ENCODE measurements around the gene KCNG3. TPM values are rescaled to one million over a fixed set of nuclear protein-coding genes. Genes with fewer than 3 reads are reported as not detected.

KCNG3 gene
- total and polyA plus RNA-seq, 11 donors: not detected

- Histone ChIP-seq H3K36me3 (no peaks in the 10 kb centered on the region), H3K4me1 (peaks cover 0 to 22% (median 9%) of the 10 kb centered on the region in 12 donors), H3K9me3 (no peaks in the 10 kb centered on the region), H3K27me3 (peaks cover 17 to 65% (median 32%) of the 10 kb centered on the region in 9 donors), H3K27ac (no peak overlapping the region), H3K4me3 (peak overlapping the region in 3 of 12 donors; percentile 49 to 67 (median 58))
- TF ChIP-seq POLR2A (IDR thresholded peaks at IDR 0.05) (no peak), CTCF (IDR thresholded peaks at IDR 0.05) (peak in 1 of 12 donors; percentile 21)
- no peak for DNase-seq
- intact Hi-C loops (cut with DNase I): loop anchor here in 9 of 10 donors (2.0 to 5.0 kb wide), 4 partner anchors 167 to 297 kb away; partner anchors contain the start of gene HAAO (in 1 of the 9)
- no peak for ATAC-seq
- WGBS, 4 donors: 0 to 2% (median 1%) methylated on average over 1 of the region's 1 CpG
These were observed 1.4 kb upstream of the KCNG3 start for GRCh38 chr2:42495234-42495581.

- Histone ChIP-seq H3K27me3 (peaks cover 17 to 66% (median 32%) of the 10 kb centered on the region in 9 donors), H3K4me1 (peaks cover 0 to 22% (median 9%) of the 10 kb centered on the region in 12 donors), H3K27ac (no peak overlapping the region), H3K4me3 (peak overlapping the region; percentile 40 to 67 (median 56)), H3K36me3 (no peaks in the 10 kb centered on the region), H3K9me3 (no peaks in the 10 kb centered on the region)
- intact Hi-C loops (cut with DNase I): loop anchor here in 9 of 10 donors (2.0 to 5.0 kb wide), 4 partner anchors 168 to 298 kb away; partner anchors contain the start of gene HAAO (in 1 of the 9)
- DNase-seq: peak; percentile 44 to 69 (median 51)
- WGBS, 4 donors: 0 to 1% (median 1%) methylated on average over 35 to 65 of the region's 65 CpGs
- peak; percentile 78 to 90 (median 86) for TF ChIP-seq CTCF (IDR thresholded peaks at IDR 0.05)
- TF ChIP-seq POLR2A (IDR thresholded peaks at IDR 0.05): no peak
- peak in 3 of 4 donors; percentile 58 to 72 (median 65) for ATAC-seq
These were observed 812 bp upstream of the KCNG3 start for GRCh38 chr2:42494355-42495233.

GRCh38 chr2:42492691-42493467 lies 903 bp downstream of the KCNG3 start:
- no peak for DNase-seq
- WGBS, 4 donors: 4 to 11% (median 7%) methylated on average over 31 to 111 of the region's 111 CpGs
- TF ChIP-seq POLR2A (IDR thresholded peaks at IDR 0.05): no peak
- TF ChIP-seq CTCF (IDR thresholded peaks at IDR 0.05): no peak
- no peak overlapping the region for H3K27ac ChIP-seq
- peak in 2 of 4 donors; percentile 11 to 21 for ATAC-seq
- H3K9me3 ChIP-seq: no peaks in the 10 kb centered on the region
- H3K36me3 ChIP-seq: no peaks in the 10 kb centered on the region
- peaks cover 0 to 22% (median 9%) of the 10 kb centered on the region in 12 donors for H3K4me1 ChIP-seq
- peaks cover 17 to 71% (median 32%) of the 10 kb centered on the region in 9 donors for H3K27me3 ChIP-seq
- peak overlapping the region in 8 of 12 donors; percentile 40 to 67 (median 59) for H3K4me3 ChIP-seq
- intact Hi-C loops (cut with DNase I): no loop called here
